ENCODE results near the gene SCYGR7. TPM values are rescaled to one million over a fixed set of nuclear protein-coding genes. Genes with fewer than 3 reads are reported as not detected.

The SCYGR7 gene
- not detected for total RNA-seq

DNA sequence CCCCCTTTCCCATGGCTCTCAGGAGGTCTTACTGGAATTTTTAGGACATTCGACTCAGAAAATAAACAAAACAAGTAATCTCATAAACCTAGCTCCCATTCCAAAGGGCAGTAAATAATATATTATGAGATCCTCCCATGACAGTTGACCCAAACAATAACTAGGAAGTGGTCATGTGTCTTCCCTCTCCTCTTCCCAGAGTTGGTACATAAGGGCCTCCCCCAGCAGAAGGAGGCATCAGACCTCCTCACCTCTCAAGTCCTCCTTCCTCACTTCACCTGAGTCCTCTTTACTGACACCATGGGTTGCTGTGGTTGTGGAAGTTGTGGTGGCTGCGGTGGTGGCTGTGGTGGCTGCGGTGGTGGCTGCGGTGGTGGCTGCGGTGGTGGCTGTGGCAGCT, at the start of gene SCYGR7:
Gene SCYGR7, plus strand, starts transcription at position 301 of the 400 bp plus-strand sequence. Its CDS starts 0 bp downstream, at position 301.
- Histone ChIP-seq H3K36me3 (no peaks in the 10 kb centered on the region), H3K27me3 (no peaks in the 10 kb centered on the region), H3K27ac (no peak within 1 kb of the TSS), H3K4me3 (no peak within 1 kb of the TSS), H3K9me3 (no peaks in the 10 kb centered on the region), H3K4me1 (no peaks in the 10 kb centered on the region)
- intact Hi-C loops (cut with DNase I), result no loop called here
- no peak for DNase-seq (ENCODE audit: extremely low spot score in 2 of 2)
- TF ChIP-seq POLR2A (IDR thresholded peaks at IDR 0.05) (no peak), CTCF (IDR thresholded peaks at IDR 0.05) (no peak), POLR2AphosphoS5 (IDR thresholded peaks at IDR 0.05; ENCODE audit: insufficient read depth in 1 of 2, low read depth in 1 of 2) (no peak)

GRCh38 chr2:227684258-227684657, 43.9 kb upstream of the SCYGR7 start:
- no peak overlapping the region for H3K27ac ChIP-seq
- H3K4me1 ChIP-seq, result no peaks in the 10 kb centered on the region
- H3K27me3 ChIP-seq, result no peaks in the 10 kb centered on the region
- H3K4me3 ChIP-seq, result no peak overlapping the region
- intact Hi-C loops (cut with DNase I), result no loop called here
- no peaks in the 10 kb centered on the region for H3K36me3 ChIP-seq
- no peak for DNase-seq (ENCODE audit: extremely low spot score in 2 of 2)
- H3K9me3 ChIP-seq, result no peaks in the 10 kb centered on the region
- TF ChIP-seq POLR2A (IDR thresholded peaks at IDR 0.05), result no peak
- no peak for TF ChIP-seq POLR2AphosphoS5 (IDR thresholded peaks at IDR 0.05; ENCODE audit: insufficient read depth in 1 of 2, low read depth in 1 of 2)
- TF ChIP-seq CTCF (IDR thresholded peaks at IDR 0.05), result no peak

GRCh38 chr2:227687189-227687588, 40.9 kb upstream of the SCYGR7 start:
- Histone ChIP-seq H3K4me1 (no peaks in the 10 kb centered on the region), H3K4me3 (no peak overlapping the region), H3K27ac (no peak overlapping the region), H3K36me3 (no peaks in the 10 kb centered on the region), H3K27me3 (no peaks in the 10 kb centered on the region), H3K9me3 (no peaks in the 10 kb centered on the region)
- no peak for TF ChIP-seq CTCF (IDR thresholded peaks at IDR 0.05)
- no peak for TF ChIP-seq POLR2AphosphoS5 (IDR thresholded peaks at IDR 0.05; ENCODE audit: insufficient read depth in 1 of 2, low read depth in 1 of 2)
- TF ChIP-seq POLR2A (IDR thresholded peaks at IDR 0.05), result no peak
- DNase-seq (ENCODE audit: extremely low spot score in 2 of 2), result no peak
- intact Hi-C loops (cut with DNase I), result no loop called here

DNA sequence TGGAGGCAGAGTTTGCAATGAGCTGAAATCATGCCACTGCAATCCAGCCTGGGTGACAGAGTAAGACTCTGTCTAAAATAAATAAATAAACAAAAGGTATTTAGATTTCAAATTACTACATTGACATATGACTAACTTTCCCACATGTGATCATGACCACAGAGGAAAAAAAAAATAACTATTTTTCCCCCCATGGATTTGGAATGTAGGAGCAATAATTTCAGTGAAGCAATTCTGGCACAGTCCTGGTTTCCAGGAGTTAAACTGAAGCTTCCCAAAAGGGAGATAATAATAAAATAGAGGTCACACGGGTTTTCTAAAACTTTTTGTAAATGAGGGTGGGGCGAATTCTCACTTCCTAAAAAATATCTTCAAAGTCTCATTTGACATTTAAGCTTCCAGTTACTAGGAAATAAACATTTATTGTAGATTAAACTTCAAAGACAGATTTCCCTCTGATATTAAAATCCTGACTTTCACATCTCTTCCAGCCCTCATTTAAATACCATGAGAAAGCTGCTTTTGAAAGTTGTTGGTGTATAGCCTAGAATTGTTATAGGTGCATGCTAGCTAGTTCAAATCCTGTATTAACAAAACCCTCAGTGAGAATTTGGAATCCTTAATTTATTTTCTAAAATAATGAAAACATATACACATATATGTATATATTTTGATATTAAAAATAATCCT, 31.0 kb upstream of the SCYGR7 start:
- no peaks in the 10 kb centered on the region for H3K27me3 ChIP-seq
- no peaks in the 10 kb centered on the region for H3K4me1 ChIP-seq
- H3K9me3 ChIP-seq, result no peaks in the 10 kb centered on the region
- intact Hi-C loops (cut with DNase I), result no loop called here
- H3K27ac ChIP-seq, result no peak overlapping the region
- DNase-seq (ENCODE audit: extremely low spot score in 2 of 2), result no peak
- TF ChIP-seq CTCF (IDR thresholded peaks at IDR 0.05), result no peak
- no peak for TF ChIP-seq POLR2AphosphoS5 (IDR thresholded peaks at IDR 0.05; ENCODE audit: insufficient read depth in 1 of 2, low read depth in 1 of 2)
- no peak for TF ChIP-seq POLR2A (IDR thresholded peaks at IDR 0.05)
- no peaks in the 10 kb centered on the region for H3K36me3 ChIP-seq
- H3K4me3 ChIP-seq, result no peak overlapping the region

- no peaks in the 10 kb centered on the region for H3K9me3 ChIP-seq
- no peak overlapping the region for H3K4me3 ChIP-seq
- intact Hi-C loops (cut with DNase I), result no loop called here
- TF ChIP-seq CTCF (IDR thresholded peaks at IDR 0.05), result no peak
- TF ChIP-seq POLR2A (IDR thresholded peaks at IDR 0.05), result no peak
- no peak for TF ChIP-seq POLR2AphosphoS5 (IDR thresholded peaks at IDR 0.05; ENCODE audit: insufficient read depth in 1 of 2, low read depth in 1 of 2)
- no peaks in the 10 kb centered on the region for H3K27me3 ChIP-seq
- H3K4me1 ChIP-seq, result no peaks in the 10 kb centered on the region
- no peak for DNase-seq (ENCODE audit: extremely low spot score in 2 of 2)
- no peak overlapping the region for H3K27ac ChIP-seq
- no peaks in the 10 kb centered on the region for H3K36me3 ChIP-seq
Observed at GRCh38 chr2:227701556-227701955, 26.6 kb upstream of the SCYGR7 start.

Data from vagina (tissue), 2 donors.